Mucosa of rectum (tissue), 2 donors: ENCODE results near the gene CYRIA.

ENCODE experiments used
- H3K27ac ChIP-seq, 2 donors: one replicate each; pipeline ENCODE4 v1.7.0; 2013; ENCODE audit warnings: inconsistent platforms in 2 of 2, low read depth in 2 of 2, low read length in 2 of 2
- H3K27me3 ChIP-seq, 2 donors: one replicate each; pipeline ENCODE4 v1.7.0; 2013; ENCODE audit warnings: low read length in 2 of 2; ENCODE audit not compliant: control insufficient read depth in 2 of 2, insufficient read depth in 2 of 2
- H3K36me3 ChIP-seq, 2 donors: one replicate each; pipeline ENCODE4 v1.7.0; 2013; ENCODE audit warnings: low read length in 2 of 2; ENCODE audit not compliant: control insufficient read depth in 2 of 2, insufficient read depth in 2 of 2
- H3K4me1 ChIP-seq, 2 donors: one replicate each; pipeline ENCODE4 v1.7.0; 2013; ENCODE audit warnings: low read length in 2 of 2, mild to moderate bottlenecking in 1 of 2; ENCODE audit not compliant: control insufficient read depth in 2 of 2, insufficient read depth in 2 of 2
- H3K4me3 ChIP-seq, 2 donors: one replicate each; pipeline ENCODE4 v1.7.0; 2013; ENCODE audit warnings: low read length in 2 of 2
- H3K9ac ChIP-seq, 2 donors: one replicate each; pipeline ENCODE4 v1.7.0; 2013; ENCODE audit warnings: low read length in 2 of 2, low read depth in 1 of 2, mild to moderate bottlenecking in 1 of 2
- H3K9me3 ChIP-seq, 2 donors: one replicate each; pipeline ENCODE4 v1.7.0; 2013; ENCODE audit warnings: low read length in 2 of 2; ENCODE audit not compliant: control insufficient read depth in 2 of 2
- donor health status: healthy.
- donor health status: Normal muscosa, but diverticular disease.

CYRIA gene

DNA sequence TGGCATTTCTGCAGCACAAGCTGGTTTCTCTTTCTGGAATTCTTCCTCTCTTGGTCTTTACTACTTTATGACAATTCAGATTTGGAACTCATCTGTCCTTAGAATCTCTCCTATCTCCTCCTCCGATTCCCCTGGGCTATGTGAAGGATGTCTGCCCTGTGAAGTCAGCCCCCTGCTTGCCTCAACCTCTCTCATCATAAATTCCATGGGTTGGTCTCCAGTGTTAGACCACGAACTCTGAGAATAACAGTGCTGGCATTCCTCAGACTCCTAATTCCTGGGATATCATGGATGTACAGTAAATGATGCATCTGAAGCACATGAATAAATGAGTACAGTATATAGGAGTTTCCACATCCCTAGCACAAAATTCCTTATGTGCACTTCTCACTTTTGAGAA lies 21.0 kb upstream of the CYRIA start:
- Histone ChIP-seq H3K4me3 (no peak overlapping the region), H3K36me3 (no peaks in the 10 kb centered on the region), H3K9me3 (no peaks in the 10 kb centered on the region), H3K27ac (no peak overlapping the region), H3K4me1 (no peaks in the 10 kb centered on the region), H3K27me3 (no peaks in the 10 kb centered on the region), H3K9ac (no peak overlapping the region)

DNA sequence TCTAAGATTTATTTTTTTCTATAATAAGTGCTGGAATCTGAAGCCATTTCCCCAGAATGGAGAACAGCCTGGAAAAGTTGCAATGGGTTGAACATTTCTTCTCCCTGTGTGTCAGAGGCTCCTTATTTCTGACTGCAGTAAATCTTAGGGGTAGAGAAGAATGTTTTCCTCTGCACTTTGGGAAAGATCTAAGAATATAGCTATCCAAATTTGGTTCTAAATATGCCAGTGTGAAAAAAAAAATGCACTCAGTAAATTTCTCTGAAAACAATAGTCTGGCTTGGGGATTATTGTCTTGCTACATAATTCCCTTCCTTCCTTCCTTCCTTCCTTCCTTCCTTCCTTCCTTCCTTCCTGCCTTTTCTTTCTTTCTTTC lies 19.7 kb upstream of the CYRIA start:
- no peaks in the 10 kb centered on the region for H3K27me3 ChIP-seq
- no peak overlapping the region for H3K27ac ChIP-seq
- H3K4me3 ChIP-seq = no peak overlapping the region
- no peak overlapping the region for H3K9ac ChIP-seq
- H3K36me3 ChIP-seq = no peaks in the 10 kb centered on the region
- H3K4me1 ChIP-seq = no peaks in the 10 kb centered on the region
- H3K9me3 ChIP-seq = no peaks in the 10 kb centered on the region

DNA sequence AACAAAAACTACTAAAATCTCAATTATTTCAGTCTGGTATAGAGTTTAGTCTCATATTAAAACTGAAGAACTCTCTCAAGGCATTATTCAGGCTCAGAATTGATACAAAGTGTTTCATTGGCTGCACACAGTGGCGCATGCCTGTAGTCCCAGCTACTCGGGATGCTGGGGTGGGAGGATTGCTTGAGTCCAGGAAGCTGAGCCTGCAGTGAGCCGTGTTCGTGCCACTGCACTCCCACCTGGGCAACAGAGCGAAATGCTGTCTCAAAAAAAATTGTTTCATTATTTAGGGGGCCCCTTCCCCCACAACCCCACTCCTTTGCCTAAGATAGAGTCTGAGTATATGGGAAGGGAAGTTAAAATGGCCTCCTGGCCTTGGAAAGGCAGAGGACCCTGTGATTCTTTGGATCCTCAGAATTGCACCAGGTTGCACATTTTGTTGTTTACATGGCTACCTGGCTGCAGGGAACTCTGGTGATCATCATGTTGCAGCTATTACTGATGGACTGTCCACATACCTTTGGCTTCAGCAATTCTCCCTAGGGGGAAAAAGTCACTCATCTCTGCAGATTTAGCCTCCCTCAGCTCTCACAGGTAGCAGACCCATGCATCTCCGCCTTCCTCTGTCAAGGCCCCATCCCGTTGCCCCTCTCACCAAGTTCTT lies 19.2 kb upstream of the CYRIA start:
- Histone ChIP-seq H3K9ac (no peak overlapping the region), H3K4me1 (no peaks in the 10 kb centered on the region), H3K36me3 (no peaks in the 10 kb centered on the region), H3K27ac (no peak overlapping the region), H3K4me3 (no peak overlapping the region), H3K9me3 (no peaks in the 10 kb centered on the region), H3K27me3 (no peaks in the 10 kb centered on the region)

DNA sequence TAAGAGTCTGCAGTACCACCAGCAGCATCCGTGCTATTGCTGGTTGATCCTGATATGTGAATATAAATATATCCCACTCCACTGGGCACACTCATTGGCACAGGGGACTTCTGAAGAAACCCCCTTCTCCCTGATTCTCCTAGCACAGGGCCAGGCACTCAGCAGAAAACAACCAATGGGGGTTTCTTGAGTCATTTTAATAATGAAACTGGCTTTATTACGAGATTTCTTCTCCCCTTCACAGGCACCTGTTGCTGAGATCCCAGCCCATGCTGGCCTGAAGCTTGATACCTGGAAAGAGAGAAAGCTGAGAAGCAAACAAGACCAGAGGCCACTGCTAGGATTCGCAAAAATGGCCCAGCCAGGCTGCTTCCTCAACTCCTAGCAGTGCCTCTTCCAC lies 17.9 kb upstream of the CYRIA start:
- Histone ChIP-seq H3K36me3 (no peaks in the 10 kb centered on the region), H3K9ac (no peak overlapping the region), H3K27me3 (no peaks in the 10 kb centered on the region), H3K9me3 (no peaks in the 10 kb centered on the region), H3K4me1 (no peaks in the 10 kb centered on the region), H3K4me3 (no peak overlapping the region), H3K27ac (no peak overlapping the region)

DNA sequence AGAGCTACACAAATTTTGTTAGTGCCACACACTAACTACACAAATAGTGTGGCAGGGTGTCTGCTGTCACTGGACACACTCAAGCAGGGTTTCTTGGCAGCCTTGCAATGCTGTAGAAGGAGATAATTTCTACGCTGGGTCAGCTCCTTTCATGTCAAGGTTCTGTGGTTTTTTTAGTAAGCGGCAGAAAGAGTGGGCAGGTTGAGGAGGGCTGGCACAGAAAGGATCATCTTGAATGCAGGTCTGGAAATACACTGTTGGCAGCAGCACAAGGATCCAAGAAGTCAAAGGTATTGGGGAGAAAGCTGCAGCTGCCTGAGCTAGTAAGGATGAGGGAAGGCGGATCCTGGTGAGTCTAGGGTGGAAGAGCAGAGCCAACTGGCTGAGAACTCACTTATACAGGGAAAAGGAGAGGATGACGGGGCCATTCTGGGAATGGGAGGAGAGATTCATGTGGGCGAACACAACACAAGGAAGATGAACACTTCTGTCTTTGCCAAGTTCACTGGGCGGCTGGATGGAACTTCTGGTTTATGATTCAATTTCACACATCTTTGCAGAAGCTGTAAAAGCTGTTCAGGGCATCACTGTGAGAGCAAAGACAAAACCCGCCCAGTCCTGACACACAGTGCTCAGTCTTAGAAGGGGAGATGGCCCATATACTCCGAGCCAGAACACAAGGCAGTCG lies 16.9 kb upstream of the CYRIA start:
- Histone ChIP-seq H3K4me1 (no peaks in the 10 kb centered on the region), H3K4me3 (no peak overlapping the region), H3K27me3 (no peaks in the 10 kb centered on the region), H3K36me3 (no peaks in the 10 kb centered on the region), H3K27ac (no peak overlapping the region), H3K9ac (no peak overlapping the region), H3K9me3 (peaks cover 0 to 2% of the 10 kb centered on the region in 2 donors)

DNA sequence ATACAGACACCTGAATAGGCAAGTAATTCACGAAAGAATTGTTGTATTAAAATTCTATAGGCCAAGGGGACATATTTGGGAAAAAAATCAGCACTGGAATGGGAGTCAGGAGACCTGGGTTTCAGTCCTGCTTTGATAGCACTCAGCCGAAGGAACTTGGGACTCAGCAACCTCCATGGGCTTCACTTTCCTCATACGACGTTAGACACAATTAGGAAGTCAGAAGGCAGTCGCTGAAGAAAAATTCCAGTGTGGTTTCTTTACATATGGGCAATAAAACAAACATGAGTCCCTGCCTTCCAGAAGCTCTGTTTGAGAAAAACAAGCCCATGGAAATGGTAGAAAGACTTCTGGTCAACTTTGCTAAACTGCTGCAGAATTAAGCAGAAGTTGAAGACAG lies 15.1 kb upstream of the CYRIA start:
- no peaks in the 10 kb centered on the region for H3K27me3 ChIP-seq
- H3K4me3 ChIP-seq = no peak overlapping the region
- H3K9ac ChIP-seq = no peak overlapping the region
- peaks cover 0 to 2% of the 10 kb centered on the region in 2 donors for H3K9me3 ChIP-seq
- H3K36me3 ChIP-seq = no peaks in the 10 kb centered on the region
- no peaks in the 10 kb centered on the region for H3K4me1 ChIP-seq
- H3K27ac ChIP-seq = no peak overlapping the region

DNA sequence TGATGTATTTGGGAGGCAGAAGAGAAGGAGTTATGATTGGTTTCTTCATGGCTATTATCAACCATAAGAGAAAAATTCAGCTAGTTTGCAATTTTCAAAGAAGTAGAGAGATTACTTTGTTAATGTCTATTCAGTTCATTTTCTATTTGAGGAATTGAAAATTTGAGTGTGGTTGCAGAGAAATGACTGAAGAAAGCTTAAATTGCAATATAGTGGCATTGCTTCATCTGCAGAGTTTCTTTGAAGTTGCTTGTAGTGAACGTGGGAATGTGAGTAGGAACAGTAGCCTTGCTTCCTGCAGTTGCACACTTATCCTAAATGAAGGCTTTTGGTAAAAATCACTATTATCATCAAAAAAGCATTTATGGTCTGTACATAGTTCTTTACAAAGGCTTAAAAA lies 14.7 kb upstream of the CYRIA start:
- Histone ChIP-seq H3K36me3 (no peaks in the 10 kb centered on the region), H3K27ac (no peak overlapping the region), H3K27me3 (no peaks in the 10 kb centered on the region), H3K9me3 (peaks cover 0 to 2% of the 10 kb centered on the region in 2 donors), H3K4me1 (no peaks in the 10 kb centered on the region), H3K4me3 (no peak overlapping the region), H3K9ac (no peak overlapping the region)

DNA sequence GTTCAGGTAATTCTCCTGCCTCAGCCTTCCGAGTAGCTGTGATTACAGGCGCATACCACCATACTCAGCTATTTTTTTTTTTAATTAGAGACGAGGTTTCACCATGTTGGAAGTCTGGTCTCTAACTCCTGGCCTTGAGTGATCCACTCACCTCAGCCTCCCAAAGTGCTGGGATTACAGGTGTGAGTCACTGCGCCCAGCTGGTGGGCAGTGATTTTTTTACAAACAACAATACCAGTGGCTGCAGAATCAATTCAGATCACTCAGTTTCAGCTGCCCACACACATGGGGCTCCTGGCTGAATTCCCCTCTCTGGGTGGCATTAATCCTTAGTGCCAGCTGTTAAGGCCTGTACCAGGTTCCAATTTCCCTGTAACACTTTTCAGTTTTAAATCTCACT lies 13.3 kb upstream of the CYRIA start:
- no peak overlapping the region for H3K4me3 ChIP-seq
- no peaks in the 10 kb centered on the region for H3K4me1 ChIP-seq
- no peak overlapping the region for H3K27ac ChIP-seq
- H3K36me3 ChIP-seq = no peaks in the 10 kb centered on the region
- no peak overlapping the region for H3K9ac ChIP-seq
- no peaks in the 10 kb centered on the region for H3K27me3 ChIP-seq
- peaks cover 0 to 2% of the 10 kb centered on the region in 2 donors for H3K9me3 ChIP-seq

DNA sequence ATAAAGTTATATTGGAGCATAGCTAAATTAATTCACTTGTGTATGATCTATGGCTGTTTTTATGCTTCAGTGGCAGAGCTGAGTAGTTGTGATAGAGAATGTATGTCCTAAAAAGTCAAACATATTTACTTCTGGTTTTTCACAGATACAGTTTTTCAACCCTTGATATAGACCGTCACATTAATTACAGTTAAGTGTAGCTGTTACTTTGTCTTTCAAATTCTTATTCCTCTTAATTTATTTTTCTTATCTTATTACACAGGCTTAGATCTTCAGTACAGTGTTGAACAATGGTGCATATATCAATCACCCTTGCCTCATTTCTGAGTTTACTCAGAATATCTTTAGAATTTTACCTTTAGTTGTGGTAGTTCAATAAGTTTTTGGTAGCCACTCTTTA lies 12.2 kb upstream of the CYRIA start:
- no peaks in the 10 kb centered on the region for H3K36me3 ChIP-seq
- H3K9me3 ChIP-seq = peaks cover 0 to 2% of the 10 kb centered on the region in 2 donors
- H3K4me3 ChIP-seq = no peak overlapping the region
- no peak overlapping the region for H3K27ac ChIP-seq
- H3K27me3 ChIP-seq = no peaks in the 10 kb centered on the region
- no peaks in the 10 kb centered on the region for H3K4me1 ChIP-seq
- no peak overlapping the region for H3K9ac ChIP-seq

DNA sequence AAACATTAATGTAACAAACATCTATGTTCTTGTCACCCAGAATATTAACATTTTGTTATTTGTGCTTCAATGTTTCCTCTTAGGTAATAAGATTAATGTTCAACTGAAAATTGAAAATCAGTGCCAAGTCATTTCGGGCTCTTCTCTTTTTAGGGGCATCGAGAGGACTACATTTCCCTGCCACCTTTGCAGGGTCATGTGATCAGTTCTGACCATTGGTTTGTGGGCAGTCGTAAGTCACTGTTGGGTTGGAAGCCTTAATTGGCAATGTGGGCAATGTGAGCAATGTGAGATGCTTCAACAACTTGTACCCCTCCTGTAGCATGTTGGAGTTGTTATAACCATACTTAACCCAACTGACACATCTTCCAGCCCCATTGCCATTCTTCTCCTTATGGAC lies 10.1 kb upstream of the CYRIA start:
- no peak overlapping the region for H3K9ac ChIP-seq
- no peak overlapping the region for H3K4me3 ChIP-seq
- H3K36me3 ChIP-seq = no peaks in the 10 kb centered on the region
- H3K4me1 ChIP-seq = no peaks in the 10 kb centered on the region
- no peaks in the 10 kb centered on the region for H3K27me3 ChIP-seq
- no peak overlapping the region for H3K27ac ChIP-seq
- H3K9me3 ChIP-seq = peaks cover 0 to 2% of the 10 kb centered on the region in 2 donors
